Testis (tissue), 2 donors: ENCODE data around the gene MUC3A.
"Not testable (repeated sequence)": the region's sequence is repeated elsewhere in the genome, so short reads cannot be mapped to it uniquely, and the experiment has no call there.

Experiments
- POLR2A ChIP-seq: fragments of 450-650 bp; IDR thresholded peaks from one replicate; pipeline ENCODE4 v1.6.1; 2017; ENCODE audit warnings: antibody characterized with exemption, mild to moderate bottlenecking, moderate library complexity
- TF ChIP-seq, protein P1 (sequence below), 3 experiments: fragments of 450-650 bp in 2 of 3; fragments of 200-600 bp in 1 of 3; sonication (generic) in 1 of 3; IDR thresholded peaks; one replicate each; pipeline ENCODE4 v1.5.1; 2016 to 2019; ENCODE audit warnings: antibody characterized with exemption in 3 of 3, mild to moderate bottlenecking in 2 of 3, moderate library complexity in 1 of 3

GRCh38 chr7:101002333-101002732 lies 53.0 kb downstream of the MUC3A start:
- TF ChIP-seq, protein P1, sequence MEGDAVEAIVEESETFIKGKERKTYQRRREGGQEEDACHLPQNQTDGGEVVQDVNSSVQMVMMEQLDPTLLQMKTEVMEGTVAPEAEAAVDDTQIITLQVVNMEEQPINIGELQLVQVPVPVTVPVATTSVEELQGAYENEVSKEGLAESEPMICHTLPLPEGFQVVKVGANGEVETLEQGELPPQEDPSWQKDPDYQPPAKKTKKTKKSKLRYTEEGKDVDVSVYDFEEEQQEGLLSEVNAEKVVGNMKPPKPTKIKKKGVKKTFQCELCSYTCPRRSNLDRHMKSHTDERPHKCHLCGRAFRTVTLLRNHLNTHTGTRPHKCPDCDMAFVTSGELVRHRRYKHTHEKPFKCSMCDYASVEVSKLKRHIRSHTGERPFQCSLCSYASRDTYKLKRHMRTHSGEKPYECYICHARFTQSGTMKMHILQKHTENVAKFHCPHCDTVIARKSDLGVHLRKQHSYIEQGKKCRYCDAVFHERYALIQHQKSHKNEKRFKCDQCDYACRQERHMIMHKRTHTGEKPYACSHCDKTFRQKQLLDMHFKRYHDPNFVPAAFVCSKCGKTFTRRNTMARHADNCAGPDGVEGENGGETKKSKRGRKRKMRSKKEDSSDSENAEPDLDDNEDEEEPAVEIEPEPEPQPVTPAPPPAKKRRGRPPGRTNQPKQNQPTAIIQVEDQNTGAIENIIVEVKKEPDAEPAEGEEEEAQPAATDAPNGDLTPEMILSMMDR (IDR thresholded peaks at IDR 0.05) = not testable (repeated sequence)
- not testable (repeated sequence) for TF ChIP-seq POLR2A
